K562 (cell line): ENCODE results near the gene DGCR6L. TPM values are rescaled to one million over a fixed set of nuclear protein-coding genes. Genes with fewer than 3 reads are reported as not detected.

Source experiments
- HNRNPUL1 ChIP-seq: fragments of 200-400 bp; formaldehyde crosslinking; IDR thresholded peaks from 2 replicates; pipeline ENCODE4 v1.6.1; 2017; ENCODE audit warnings: low read length
- PTBP1 ChIP-seq: fragments of 200-400 bp; formaldehyde crosslinking; IDR thresholded peaks from 2 replicates; pipeline ENCODE4 v1.6.1; 2017; ENCODE audit warnings: low read depth, low read length
- RBM14 ChIP-seq: fragments of 200-400 bp; formaldehyde crosslinking; IDR thresholded peaks from 2 replicates; pipeline ENCODE4 v1.6.1; 2018; ENCODE audit warnings: low read depth, mild to moderate bottlenecking, low read length, moderate library complexity, borderline replicate concordance; ENCODE audit not compliant: insufficient read depth
- SMC3 ChIP-seq: conservative IDR thresholded peaks from 2 replicates; pipeline ENCODE4 v1.6.1; 2011; ENCODE audit warnings: low read depth, low read length, improper control_type of control experiment; ENCODE audit not compliant: insufficient read depth
- ZNF764 ChIP-seq: fragments of 250-450 bp; sonication (Bioruptor Pico); IDR thresholded peaks from 2 replicates; pipeline ENCODE4 v1.4.0; 2020; ENCODE audit warnings: low read depth, mild to moderate bottlenecking, moderate library complexity
- polyA plus RNA-seq, 8 experiments: library from polyadenylated mRNA; depleted of rRNA in 4 of 8; stranded (reverse) in 5 of 8; unstranded in 3 of 8; fragments of >200 nt; fragmentation: Nextera tagmentation in 2 of 8; fragmentation: Illumina TruSeq in 1 of 8; extraction: Ambion mirVana in 2 of 8; extraction: Trizol in 1 of 8; gene quantifications; 2 replicates each; pipeline versions ENCODE4 v1.2.1 to v1.2.3, GENCODE V29; 2011 to 2014; ENCODE audit warnings: inconsistent platforms in 1 of 8, missing spikeins in 1 of 8
- total RNA-seq, 7 experiments: library from RNA; depleted of rRNA in 6 of 7; stranded (reverse); fragments of >200 nt in 6 of 7; fragmentation: Illumina TruSeq in 2 of 7; extraction: Trizol in 2 of 7; gene quantifications; 2 replicates each; pipeline versions ENCODE4 v1.2.1 to v1.2.3, GENCODE V29; 2011 to 2021; ENCODE audit warnings: low replicate concordance in 1 of 7
- TF ChIP-seq, protein P1 (sequence below), 2 experiments: fragments of 450-650 bp; formaldehyde crosslinking in 1 of 2; IDR thresholded peaks; 2 replicates each; pipeline versions ENCODE4 v1.4.0 to v1.6.1; 2014 to 2020; ENCODE audit warnings: mild to moderate bottlenecking in 2 of 2, borderline replicate concordance in 1 of 2, low read depth in 1 of 2
- TF ChIP-seq, protein P2 (sequence below): sonication (generic); formaldehyde crosslinking; IDR thresholded peaks from 2 replicates; pipeline ENCODE4 v1.8.0; 2023; ENCODE audit warnings: mild to moderate bottlenecking, missing genetic modification reagents
- TF ChIP-seq, protein P3 (sequence below): fragments of 250-450 bp; sonication (Bioruptor Pico); IDR thresholded peaks from 2 replicates; pipeline ENCODE4 v1.8.0; 2021; ENCODE audit warnings: moderate library complexity, mild to moderate bottlenecking, inconsistent platforms
- TF ChIP-seq, protein P4 (sequence below): sonication (generic); IDR thresholded peaks from 2 replicates; pipeline ENCODE4 v1.6.1; 2016

Gene DGCR6L
- total and polyA plus RNA-seq, 9 of the 15 experiments (the other 6 are each of a cell fraction or from before 2014, with no cell fraction given), result 3.6 to 151 (median 51.0) TPM

DNA sequence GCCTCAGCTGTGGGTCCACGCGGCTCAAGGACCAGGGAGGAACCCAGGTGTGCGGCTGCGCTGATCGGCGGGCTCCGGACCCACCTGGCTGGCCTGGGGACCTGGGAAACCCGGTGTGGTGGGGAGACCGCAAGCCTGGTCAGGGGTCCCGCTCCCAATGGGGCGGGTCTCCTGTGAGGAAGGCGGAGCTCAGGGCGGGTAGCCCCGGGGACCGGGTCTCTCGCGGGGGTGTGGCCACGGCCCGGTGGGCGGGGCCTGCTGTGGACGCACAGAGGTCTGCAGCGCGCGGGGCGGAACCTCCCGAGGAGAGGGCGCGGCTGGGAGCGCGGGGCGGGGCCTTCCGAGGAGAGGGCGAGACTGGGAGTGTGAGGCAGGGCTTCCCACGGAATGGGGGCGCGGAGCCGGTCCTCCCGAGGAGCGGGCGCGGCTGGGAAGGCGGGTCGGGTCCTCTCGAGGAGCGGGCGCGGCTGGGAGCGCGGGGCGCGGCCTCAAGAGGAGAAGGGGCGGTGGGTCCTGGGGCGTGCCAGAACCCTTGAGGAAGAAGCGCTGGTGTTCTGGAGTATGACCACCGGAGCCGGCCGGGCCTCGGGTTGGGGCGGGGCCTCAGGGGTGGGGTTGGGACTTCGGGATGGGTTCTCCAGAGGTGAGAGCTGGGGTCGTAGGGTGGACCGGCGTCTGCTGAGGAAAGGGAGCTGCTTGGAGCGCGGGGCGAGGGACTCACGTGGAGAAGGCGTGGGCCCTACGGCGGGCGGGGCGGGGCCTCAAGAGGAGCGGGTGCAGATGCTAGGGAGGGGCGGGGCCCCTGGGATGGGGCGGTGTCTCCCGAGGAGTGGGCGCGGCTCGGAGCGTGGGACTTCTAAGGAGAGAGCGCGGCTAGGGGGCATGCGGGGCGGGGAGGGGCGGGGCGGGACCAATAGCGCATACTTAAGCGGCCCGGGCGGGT lies 20.8 kb downstream of the DGCR6L start (continued):
- TF ChIP-seq, protein P1, sequence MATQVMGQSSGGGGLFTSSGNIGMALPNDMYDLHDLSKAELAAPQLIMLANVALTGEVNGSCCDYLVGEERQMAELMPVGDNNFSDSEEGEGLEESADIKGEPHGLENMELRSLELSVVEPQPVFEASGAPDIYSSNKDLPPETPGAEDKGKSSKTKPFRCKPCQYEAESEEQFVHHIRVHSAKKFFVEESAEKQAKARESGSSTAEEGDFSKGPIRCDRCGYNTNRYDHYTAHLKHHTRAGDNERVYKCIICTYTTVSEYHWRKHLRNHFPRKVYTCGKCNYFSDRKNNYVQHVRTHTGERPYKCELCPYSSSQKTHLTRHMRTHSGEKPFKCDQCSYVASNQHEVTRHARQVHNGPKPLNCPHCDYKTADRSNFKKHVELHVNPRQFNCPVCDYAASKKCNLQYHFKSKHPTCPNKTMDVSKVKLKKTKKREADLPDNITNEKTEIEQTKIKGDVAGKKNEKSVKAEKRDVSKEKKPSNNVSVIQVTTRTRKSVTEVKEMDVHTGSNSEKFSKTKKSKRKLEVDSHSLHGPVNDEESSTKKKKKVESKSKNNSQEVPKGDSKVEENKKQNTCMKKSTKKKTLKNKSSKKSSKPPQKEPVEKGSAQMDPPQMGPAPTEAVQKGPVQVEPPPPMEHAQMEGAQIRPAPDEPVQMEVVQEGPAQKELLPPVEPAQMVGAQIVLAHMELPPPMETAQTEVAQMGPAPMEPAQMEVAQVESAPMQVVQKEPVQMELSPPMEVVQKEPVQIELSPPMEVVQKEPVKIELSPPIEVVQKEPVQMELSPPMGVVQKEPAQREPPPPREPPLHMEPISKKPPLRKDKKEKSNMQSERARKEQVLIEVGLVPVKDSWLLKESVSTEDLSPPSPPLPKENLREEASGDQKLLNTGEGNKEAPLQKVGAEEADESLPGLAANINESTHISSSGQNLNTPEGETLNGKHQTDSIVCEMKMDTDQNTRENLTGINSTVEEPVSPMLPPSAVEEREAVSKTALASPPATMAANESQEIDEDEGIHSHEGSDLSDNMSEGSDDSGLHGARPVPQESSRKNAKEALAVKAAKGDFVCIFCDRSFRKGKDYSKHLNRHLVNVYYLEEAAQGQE (IDR thresholded peaks at IDR 0.05; ENCODE audit: borderline replicate concordance), result no peak
- TF ChIP-seq, protein P1 (CRISPR knock-in tag; IDR thresholded peaks at IDR 0.05; ENCODE audit: low read depth), result peak; percentile 19; the same call in 1 of the 2 replicates
- TF ChIP-seq PTBP1, result peak; percentile 62; the same call in 1 of the 2 replicates
- TF ChIP-seq, protein P2, sequence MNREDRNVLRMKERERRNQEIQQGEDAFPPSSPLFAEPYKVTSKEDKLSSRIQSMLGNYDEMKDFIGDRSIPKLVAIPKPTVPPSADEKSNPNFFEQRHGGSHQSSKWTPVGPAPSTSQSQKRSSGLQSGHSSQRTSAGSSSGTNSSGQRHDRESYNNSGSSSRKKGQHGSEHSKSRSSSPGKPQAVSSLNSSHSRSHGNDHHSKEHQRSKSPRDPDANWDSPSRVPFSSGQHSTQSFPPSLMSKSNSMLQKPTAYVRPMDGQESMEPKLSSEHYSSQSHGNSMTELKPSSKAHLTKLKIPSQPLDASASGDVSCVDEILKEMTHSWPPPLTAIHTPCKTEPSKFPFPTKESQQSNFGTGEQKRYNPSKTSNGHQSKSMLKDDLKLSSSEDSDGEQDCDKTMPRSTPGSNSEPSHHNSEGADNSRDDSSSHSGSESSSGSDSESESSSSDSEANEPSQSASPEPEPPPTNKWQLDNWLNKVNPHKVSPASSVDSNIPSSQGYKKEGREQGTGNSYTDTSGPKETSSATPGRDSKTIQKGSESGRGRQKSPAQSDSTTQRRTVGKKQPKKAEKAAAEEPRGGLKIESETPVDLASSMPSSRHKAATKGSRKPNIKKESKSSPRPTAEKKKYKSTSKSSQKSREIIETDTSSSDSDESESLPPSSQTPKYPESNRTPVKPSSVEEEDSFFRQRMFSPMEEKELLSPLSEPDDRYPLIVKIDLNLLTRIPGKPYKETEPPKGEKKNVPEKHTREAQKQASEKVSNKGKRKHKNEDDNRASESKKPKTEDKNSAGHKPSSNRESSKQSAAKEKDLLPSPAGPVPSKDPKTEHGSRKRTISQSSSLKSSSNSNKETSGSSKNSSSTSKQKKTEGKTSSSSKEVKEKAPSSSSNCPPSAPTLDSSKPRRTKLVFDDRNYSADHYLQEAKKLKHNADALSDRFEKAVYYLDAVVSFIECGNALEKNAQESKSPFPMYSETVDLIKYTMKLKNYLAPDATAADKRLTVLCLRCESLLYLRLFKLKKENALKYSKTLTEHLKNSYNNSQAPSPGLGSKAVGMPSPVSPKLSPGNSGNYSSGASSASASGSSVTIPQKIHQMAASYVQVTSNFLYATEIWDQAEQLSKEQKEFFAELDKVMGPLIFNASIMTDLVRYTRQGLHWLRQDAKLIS (CRISPR knock-in tag), result 0 out of 2 replicates have a peak, but pooled peaks have one; percentile 57
- TF ChIP-seq, protein P3, sequence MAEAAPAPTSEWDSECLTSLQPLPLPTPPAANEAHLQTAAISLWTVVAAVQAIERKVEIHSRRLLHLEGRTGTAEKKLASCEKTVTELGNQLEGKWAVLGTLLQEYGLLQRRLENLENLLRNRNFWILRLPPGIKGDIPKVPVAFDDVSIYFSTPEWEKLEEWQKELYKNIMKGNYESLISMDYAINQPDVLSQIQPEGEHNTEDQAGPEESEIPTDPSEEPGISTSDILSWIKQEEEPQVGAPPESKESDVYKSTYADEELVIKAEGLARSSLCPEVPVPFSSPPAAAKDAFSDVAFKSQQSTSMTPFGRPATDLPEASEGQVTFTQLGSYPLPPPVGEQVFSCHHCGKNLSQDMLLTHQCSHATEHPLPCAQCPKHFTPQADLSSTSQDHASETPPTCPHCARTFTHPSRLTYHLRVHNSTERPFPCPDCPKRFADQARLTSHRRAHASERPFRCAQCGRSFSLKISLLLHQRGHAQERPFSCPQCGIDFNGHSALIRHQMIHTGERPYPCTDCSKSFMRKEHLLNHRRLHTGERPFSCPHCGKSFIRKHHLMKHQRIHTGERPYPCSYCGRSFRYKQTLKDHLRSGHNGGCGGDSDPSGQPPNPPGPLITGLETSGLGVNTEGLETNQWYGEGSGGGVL (CRISPR knock-in tag), result no peak
- TF ChIP-seq RBM14, result peak; percentile 95; the same call in 1 of the 2 replicates
- TF ChIP-seq, protein P4, sequence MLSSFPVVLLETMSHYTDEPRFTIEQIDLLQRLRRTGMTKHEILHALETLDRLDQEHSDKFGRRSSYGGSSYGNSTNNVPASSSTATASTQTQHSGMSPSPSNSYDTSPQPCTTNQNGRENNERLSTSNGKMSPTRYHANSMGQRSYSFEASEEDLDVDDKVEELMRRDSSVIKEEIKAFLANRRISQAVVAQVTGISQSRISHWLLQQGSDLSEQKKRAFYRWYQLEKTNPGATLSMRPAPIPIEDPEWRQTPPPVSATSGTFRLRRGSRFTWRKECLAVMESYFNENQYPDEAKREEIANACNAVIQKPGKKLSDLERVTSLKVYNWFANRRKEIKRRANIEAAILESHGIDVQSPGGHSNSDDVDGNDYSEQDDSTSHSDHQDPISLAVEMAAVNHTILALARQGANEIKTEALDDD, result no peak
- peak; percentile 21; the same call in 1 of the 2 replicates for TF ChIP-seq SMC3
- TF ChIP-seq HNRNPUL1, result no peak
- TF ChIP-seq ZNF764, result 0 out of 2 replicates have a peak, but pooled peaks have one; percentile 59
